ENCODE data around the gene LBH.
A peak's percentile ranks its signal among the peaks of the same experiment; 100 is the strongest.

LBH gene

GRCh38 chr2:30230497-30231211 is 680 bp upstream of the LBH start:
- ChIA-PET POLR2A (interaction anchor here (0.8 to 1.0 kb wide), 2 partner anchors 8 to 50 kb away, joined by 3 read pairs; no protein-coding TSS in a partner anchor), CTCF (interaction anchor here (1.0 to 2.3 kb wide), 2 partner anchors 8 to 22 kb away, joined by 3 to 10 read pairs; no protein-coding TSS in a partner anchor)
- TF ChIP-seq BHLHE40 (IDR thresholded peaks at IDR 0.05; ENCODE audit: borderline replicate concordance) (no peak), SUZ12 (IDR thresholded peaks at IDR 0.05) (no peak), L3MBTL2 (conservative IDR thresholded peaks at IDR 0.05) (no peak), FOXA1 (IDR thresholded peaks at IDR 0.05) (no peak), HDGF (IDR thresholded peaks at IDR 0.05; ENCODE audit: borderline replicate concordance) (no peak), TARDBP (IDR thresholded peaks at IDR 0.05) (no peak), ELF4 (IDR thresholded peaks at IDR 0.05) (no peak), NFRKB (IDR thresholded peaks at IDR 0.05) (no peak), CTBP1 (IDR thresholded peaks at IDR 0.05; ENCODE audit: borderline replicate concordance) (no peak), ZNF384 (IDR thresholded peaks at IDR 0.05) (no peak), LEF1 (IDR thresholded peaks at IDR 0.05; ENCODE audit: borderline replicate concordance) (no peak)
- no peak for DNase-seq (ENCODE audit: extremely low spot score)

- ChIA-PET POLR2A (interaction anchor here (0.9 to 1.5 kb wide), 2 partner anchors 12 to 84 kb away, joined by 3 to 5 read pairs; no protein-coding TSS in a partner anchor), CTCF (no interaction called here)
- peak; percentile 31 for DNase-seq (ENCODE audit: extremely low spot score)
- peak; percentile 52; the same call in 1 of the 2 replicates for TF ChIP-seq L3MBTL2 (conservative IDR thresholded peaks at IDR 0.05)
- TF ChIP-seq SP1 (IDR thresholded peaks at IDR 0.05): no peak
Measured at GRCh38 chr2:30231996-30232800, 864 bp downstream of the LBH start.

GRCh38 chr2:30232801-30233130 is 1.4 kb downstream of the LBH start:
- DNase-seq (ENCODE audit: extremely low spot score): no peak
- CTCF ChIA-PET: no interaction called here
- POLR2A ChIA-PET: interaction anchor here (0.9 to 1.5 kb wide), 2 partner anchors 12 to 85 kb away, joined by 3 to 5 read pairs; no protein-coding TSS in a partner anchor
- no peak for TF ChIP-seq BHLHE40 (IDR thresholded peaks at IDR 0.05; ENCODE audit: borderline replicate concordance)
- no peak for TF ChIP-seq LEF1 (IDR thresholded peaks at IDR 0.05; ENCODE audit: borderline replicate concordance)
- no peak for TF ChIP-seq L3MBTL2 (conservative IDR thresholded peaks at IDR 0.05)
- no peak for TF ChIP-seq FOXA1 (IDR thresholded peaks at IDR 0.05)
- no peak for TF ChIP-seq TARDBP (IDR thresholded peaks at IDR 0.05)
- TF ChIP-seq FOXM1 (IDR thresholded peaks at IDR 0.05; ENCODE audit: borderline replicate concordance): no peak
- TF ChIP-seq SUZ12 (IDR thresholded peaks at IDR 0.05): no peak
- TF ChIP-seq SP1 (IDR thresholded peaks at IDR 0.05): no peak
- TF ChIP-seq ZNF384 (IDR thresholded peaks at IDR 0.05): no peak
- no peak for TF ChIP-seq ARNT (IDR thresholded peaks at IDR 0.05)
- TF ChIP-seq NFRKB (IDR thresholded peaks at IDR 0.05): no peak
- no peak for TF ChIP-seq PKNOX1 (IDR thresholded peaks at IDR 0.05)

- ChIA-PET CTCF (interaction anchor here (1.1 kb wide), 1 partner anchor 473 kb away, joined by 3 read pairs; no protein-coding TSS in a partner anchor), POLR2A (interaction anchor here (1.5 kb wide), 1 partner anchor 86 kb away, joined by 3 read pairs; no protein-coding TSS in a partner anchor)
- DNase-seq (ENCODE audit: extremely low spot score): no peak
- TF ChIP-seq ZNF384 (IDR thresholded peaks at IDR 0.05): no peak
- TF ChIP-seq FOXA1 (IDR thresholded peaks at IDR 0.05): no peak
- no peak for TF ChIP-seq ELF4 (IDR thresholded peaks at IDR 0.05)
- TF ChIP-seq ARNT (IDR thresholded peaks at IDR 0.05): no peak
- no peak for TF ChIP-seq NFRKB (IDR thresholded peaks at IDR 0.05)
- TF ChIP-seq CTBP1 (IDR thresholded peaks at IDR 0.05; ENCODE audit: borderline replicate concordance): no peak
- TF ChIP-seq LEF1 (IDR thresholded peaks at IDR 0.05; ENCODE audit: borderline replicate concordance): no peak
- no peak for TF ChIP-seq FOXM1 (IDR thresholded peaks at IDR 0.05; ENCODE audit: borderline replicate concordance)
- TF ChIP-seq SUZ12 (IDR thresholded peaks at IDR 0.05): no peak
- TF ChIP-seq FOXK2 (IDR thresholded peaks at IDR 0.05): no peak
- no peak for TF ChIP-seq SP1 (IDR thresholded peaks at IDR 0.05)
- TF ChIP-seq TARDBP (IDR thresholded peaks at IDR 0.05): no peak
- no peak for TF ChIP-seq HDGF (IDR thresholded peaks at IDR 0.05; ENCODE audit: borderline replicate concordance)
- no peak for TF ChIP-seq L3MBTL2 (conservative IDR thresholded peaks at IDR 0.05)
- no peak for TF ChIP-seq BHLHE40 (IDR thresholded peaks at IDR 0.05; ENCODE audit: borderline replicate concordance)
- no peak for TF ChIP-seq PKNOX1 (IDR thresholded peaks at IDR 0.05)
Measured at GRCh38 chr2:30233271-30234009, 2.1 kb downstream of the LBH start.

- no peak for DNase-seq (ENCODE audit: extremely low spot score)
- POLR2A ChIA-PET: no interaction called here
Measured at GRCh38 chr2:30234180-30234971, 3.0 kb downstream of the LBH start.

More at GRCh38 chr2:30234180-30234971, 3.0 kb downstream of the LBH start:
- TF ChIP-seq TARDBP (IDR thresholded peaks at IDR 0.05): no peak
- no peak for TF ChIP-seq FOXK2 (IDR thresholded peaks at IDR 0.05)
- TF ChIP-seq FOXM1 (IDR thresholded peaks at IDR 0.05; ENCODE audit: borderline replicate concordance): no peak
- no peak for TF ChIP-seq ELF4 (IDR thresholded peaks at IDR 0.05)
- TF ChIP-seq CTBP1 (IDR thresholded peaks at IDR 0.05; ENCODE audit: borderline replicate concordance): no peak
- no peak for TF ChIP-seq SUZ12 (IDR thresholded peaks at IDR 0.05)
- TF ChIP-seq BHLHE40 (IDR thresholded peaks at IDR 0.05; ENCODE audit: borderline replicate concordance): no peak
- TF ChIP-seq PKNOX1 (IDR thresholded peaks at IDR 0.05): no peak
- no peak for TF ChIP-seq ZNF384 (IDR thresholded peaks at IDR 0.05)
- TF ChIP-seq NFRKB (IDR thresholded peaks at IDR 0.05): no peak
- no peak for TF ChIP-seq FOXA1 (IDR thresholded peaks at IDR 0.05)
- TF ChIP-seq HDGF (IDR thresholded peaks at IDR 0.05; ENCODE audit: borderline replicate concordance): no peak
- TF ChIP-seq L3MBTL2 (conservative IDR thresholded peaks at IDR 0.05): no peak
- CTCF ChIA-PET: interaction anchor here (1.1 kb wide), 1 partner anchor 472 kb away, joined by 3 read pairs; no protein-coding TSS in a partner anchor

All from HEK293T (cell line).